IPS DF 6.9 (cell line): ENCODE results near the gene FLT1.

Source experiments
- DNase-seq: peaks from one replicate; pipeline ENCODE4 v3.0.0-alpha.2; 2013; ENCODE audit warnings: low read depth, low spot score
- H3K27ac ChIP-seq: one replicate; pipeline ENCODE4 v1.5.1; 2013; ENCODE audit warnings: low read length, control low read depth
- H3K27me3 ChIP-seq: 2 replicates; pipeline ENCODE4 v1.6.1; 2013; ENCODE audit warnings: mild to moderate bottlenecking, low read length; ENCODE audit not compliant: control insufficient read depth, insufficient read depth
- H3K36me3 ChIP-seq: 2 replicates; pipeline ENCODE4 v1.6.1; 2013; ENCODE audit warnings: low read length; ENCODE audit not compliant: control insufficient read depth, insufficient read depth
- H3K4me1 ChIP-seq: 2 replicates; pipeline ENCODE4 v1.6.1; 2013; ENCODE audit warnings: low read length; ENCODE audit not compliant: control insufficient read depth, insufficient read depth
- H3K4me3 ChIP-seq: 2 replicates; pipeline ENCODE4 v1.5.1; 2013; ENCODE audit warnings: mild to moderate bottlenecking, low read length
- H3K9me3 ChIP-seq: 2 replicates; pipeline ENCODE4 v1.6.1; 2013; ENCODE audit warnings: low read length, inconsistent platforms; ENCODE audit not compliant: control insufficient read depth, insufficient read depth
- WGBS: extraction: QIAGEN DNeasy Blood & Tissue Kit; methylation state at CpG from one replicate; pipeline ENCODE4 v1.1.7; 2013; ENCODE audit warnings: mixed read lengths, missing lambda C conversion rate; ENCODE audit not compliant: insufficient read length, insufficient coverage; 5-methylcytosine and 5-hydroxymethylcytosine counted together

Gene FLT1

GRCh38 chr13:28337166-28338005, 157.5 kb downstream of the FLT1 start:
- Histone ChIP-seq H3K27me3 (no peaks in the 10 kb centered on the region), H3K36me3 (no peaks in the 10 kb centered on the region; the same call in 1 of the 2 replicates), H3K4me3 (no peak overlapping the region), H3K4me1 (no peaks in the 10 kb centered on the region), H3K27ac (no peak overlapping the region), H3K9me3 (no peaks in the 10 kb centered on the region)
- DNase-seq: no peak
- no CpG with 5 or more reads among the region's 4 CpGs for WGBS

- no peaks in the 10 kb centered on the region for H3K9me3 ChIP-seq
- no peaks in the 10 kb centered on the region for H3K4me1 ChIP-seq
- H3K4me3 ChIP-seq: no peak overlapping the region
- no CpG with 5 or more reads among the region's 3 CpGs for WGBS
- H3K27ac ChIP-seq: no peak overlapping the region
- no peak for DNase-seq
- H3K27me3 ChIP-seq: no peaks in the 10 kb centered on the region
- H3K36me3 ChIP-seq: no peaks in the 10 kb centered on the region; the same call in 1 of the 2 replicates
Observed at GRCh38 chr13:28336193-28336657, 158.7 kb downstream of the FLT1 start.

DNA sequence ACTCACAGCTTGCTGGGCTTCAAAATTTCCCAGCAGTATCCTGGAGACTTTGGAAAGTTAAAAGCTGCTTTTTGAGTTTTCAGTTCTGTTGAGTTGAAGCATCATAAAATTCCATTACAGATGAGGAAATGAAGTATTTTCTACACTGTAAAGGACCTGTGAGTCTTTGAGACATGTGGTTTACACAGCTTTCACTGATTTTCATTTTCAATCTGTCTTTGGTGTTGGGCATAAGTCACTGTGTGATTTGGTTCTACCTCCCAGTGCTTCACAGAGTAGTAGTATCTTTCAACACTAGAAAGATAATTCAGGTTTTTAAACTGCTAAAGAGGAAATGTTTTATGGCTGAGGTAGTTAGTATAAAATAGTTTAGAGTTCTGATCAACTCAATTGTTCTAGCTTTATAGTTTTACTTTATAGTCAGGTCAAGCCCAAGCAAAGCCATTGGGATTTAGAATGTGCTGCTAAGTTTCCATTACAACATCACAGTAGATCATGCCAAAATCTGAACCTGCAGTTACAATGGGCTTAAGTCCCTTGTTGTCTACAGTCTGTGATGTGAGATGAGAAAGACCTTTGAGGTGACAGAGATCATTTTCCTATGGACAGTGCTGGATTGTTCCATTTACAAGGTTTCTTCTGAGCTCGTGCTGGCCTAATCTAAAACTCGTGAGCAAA, 161.6 kb downstream of the FLT1 start:
- Histone ChIP-seq H3K27ac (no peak overlapping the region), H3K4me1 (no peaks in the 10 kb centered on the region), H3K27me3 (no peaks in the 10 kb centered on the region), H3K4me3 (no peak overlapping the region), H3K9me3 (no peaks in the 10 kb centered on the region), H3K36me3 (peaks cover 3% of the 10 kb centered on the region; the same call in 1 of the 2 replicates)
- WGBS: no CpG with 5 or more reads among the region's 2 CpGs
- no peak for DNase-seq

- DNase-seq: no peak
- WGBS: no CpG with 5 or more reads among the region's 17 CpGs
- no peaks in the 10 kb centered on the region for H3K9me3 ChIP-seq
- no peak overlapping the region for H3K27ac ChIP-seq
- no peak overlapping the region for H3K4me3 ChIP-seq
- H3K27me3 ChIP-seq: no peaks in the 10 kb centered on the region
- H3K36me3 ChIP-seq: peaks cover 3% of the 10 kb centered on the region; the same call in 1 of the 2 replicates
- H3K4me1 ChIP-seq: no peaks in the 10 kb centered on the region; the same call in 1 of the 2 replicates
Observed at GRCh38 chr13:28329395-28330158, 165.4 kb downstream of the FLT1 start.

- no peaks in the 10 kb centered on the region for H3K27me3 ChIP-seq
- no peak for DNase-seq
- H3K27ac ChIP-seq: no peak overlapping the region
- H3K4me1 ChIP-seq: no peaks in the 10 kb centered on the region; the same call in 1 of the 2 replicates
- no peak overlapping the region for H3K4me3 ChIP-seq
- WGBS: no CpG with 5 or more reads among the region's 8 CpGs
- H3K36me3 ChIP-seq: peaks cover 3% of the 10 kb centered on the region; the same call in 1 of the 2 replicates
- no peaks in the 10 kb centered on the region for H3K9me3 ChIP-seq
Observed at GRCh38 chr13:28328271-28328607, 166.7 kb downstream of the FLT1 start.

DNA sequence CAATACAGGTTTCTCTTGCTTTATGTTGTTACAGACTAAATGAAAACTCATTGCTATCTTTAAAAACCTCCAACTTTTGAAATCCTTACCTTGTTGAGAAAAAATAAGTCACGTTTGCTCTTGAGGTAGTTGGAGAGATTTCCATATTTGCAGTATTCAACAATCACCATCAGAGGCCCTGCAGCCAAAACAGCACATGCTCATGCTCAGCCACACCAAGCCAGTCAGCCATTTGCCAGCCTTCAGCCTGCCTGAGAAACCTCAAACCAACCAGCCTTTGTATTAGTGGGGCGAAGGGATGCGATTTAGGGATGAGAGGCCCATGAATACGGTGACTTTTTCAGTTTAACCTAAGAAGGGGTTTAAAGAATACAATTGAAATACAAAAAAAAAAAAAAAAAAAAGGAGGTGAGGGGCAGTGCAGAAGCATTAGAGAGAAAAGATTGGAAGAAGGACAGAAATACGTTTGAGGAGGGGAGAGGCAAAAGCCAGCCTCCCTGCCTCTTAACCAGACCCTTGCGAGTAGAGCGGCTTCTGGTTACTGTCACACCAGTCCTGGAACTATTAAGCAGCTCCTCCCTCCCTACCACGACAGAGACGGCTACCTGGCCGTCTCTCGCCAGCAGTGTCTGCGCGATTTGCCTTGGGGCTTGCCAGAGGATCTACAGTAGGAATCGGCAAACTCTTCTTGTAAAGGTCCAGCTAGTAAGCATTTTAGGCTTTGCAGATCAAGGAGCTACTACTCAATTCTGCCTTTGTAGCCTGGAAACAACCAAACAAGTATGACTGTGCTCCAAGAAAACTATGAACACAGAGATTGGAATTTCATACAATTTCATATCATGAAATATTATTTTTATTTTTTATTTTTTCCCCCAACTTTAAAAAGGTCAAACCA, 167.3 kb downstream of the FLT1 start:
- no peaks in the 10 kb centered on the region; the same call in 1 of the 2 replicates for H3K4me1 ChIP-seq
- WGBS: no CpG with 5 or more reads among the region's 14 CpGs
- no peak for DNase-seq
- no peaks in the 10 kb centered on the region for H3K27me3 ChIP-seq
- no peak overlapping the region for H3K4me3 ChIP-seq
- H3K9me3 ChIP-seq: no peaks in the 10 kb centered on the region
- no peak overlapping the region for H3K27ac ChIP-seq
- peaks cover 3% of the 10 kb centered on the region; the same call in 1 of the 2 replicates for H3K36me3 ChIP-seq

DNA sequence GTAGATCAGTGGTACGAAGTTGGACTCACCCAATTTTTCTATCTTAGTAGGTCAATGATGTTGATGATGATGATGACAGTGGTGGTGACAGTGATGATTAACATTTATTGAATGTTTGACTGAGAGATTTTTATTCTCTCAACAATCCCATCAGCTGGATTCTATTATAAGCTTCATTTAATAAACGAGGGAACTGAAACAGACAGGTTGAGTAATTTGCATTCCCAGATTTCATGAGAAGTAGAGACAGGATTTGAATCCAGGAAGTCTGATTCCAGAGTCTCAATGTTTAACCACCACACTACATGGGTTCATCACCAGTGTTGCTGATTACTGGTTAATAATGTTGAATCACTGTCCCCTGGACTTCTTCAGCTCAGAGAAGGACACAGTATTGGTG, 168.9 kb downstream of the FLT1 start:
- Histone ChIP-seq H3K9me3 (no peaks in the 10 kb centered on the region), H3K36me3 (peaks cover 3% of the 10 kb centered on the region; the same call in 1 of the 2 replicates), H3K27me3 (no peaks in the 10 kb centered on the region), H3K4me3 (no peak overlapping the region), H3K27ac (no peak overlapping the region), H3K4me1 (no peaks in the 10 kb centered on the region; the same call in 1 of the 2 replicates)
- no peak for DNase-seq
- no CpG with 5 or more reads among the region's 2 CpGs for WGBS

- H3K27me3 ChIP-seq: no peaks in the 10 kb centered on the region
- H3K36me3 ChIP-seq: peaks cover 3% of the 10 kb centered on the region; the same call in 1 of the 2 replicates
- no CpG with 5 or more reads among the region's 2 CpGs for WGBS
- no peak overlapping the region for H3K27ac ChIP-seq
- no peak overlapping the region for H3K4me3 ChIP-seq
- no peak for DNase-seq
- no peaks in the 10 kb centered on the region for H3K9me3 ChIP-seq
- no peaks in the 10 kb centered on the region; the same call in 1 of the 2 replicates for H3K4me1 ChIP-seq
Observed at GRCh38 chr13:28325022-28325421, 169.9 kb downstream of the FLT1 start.

DNA sequence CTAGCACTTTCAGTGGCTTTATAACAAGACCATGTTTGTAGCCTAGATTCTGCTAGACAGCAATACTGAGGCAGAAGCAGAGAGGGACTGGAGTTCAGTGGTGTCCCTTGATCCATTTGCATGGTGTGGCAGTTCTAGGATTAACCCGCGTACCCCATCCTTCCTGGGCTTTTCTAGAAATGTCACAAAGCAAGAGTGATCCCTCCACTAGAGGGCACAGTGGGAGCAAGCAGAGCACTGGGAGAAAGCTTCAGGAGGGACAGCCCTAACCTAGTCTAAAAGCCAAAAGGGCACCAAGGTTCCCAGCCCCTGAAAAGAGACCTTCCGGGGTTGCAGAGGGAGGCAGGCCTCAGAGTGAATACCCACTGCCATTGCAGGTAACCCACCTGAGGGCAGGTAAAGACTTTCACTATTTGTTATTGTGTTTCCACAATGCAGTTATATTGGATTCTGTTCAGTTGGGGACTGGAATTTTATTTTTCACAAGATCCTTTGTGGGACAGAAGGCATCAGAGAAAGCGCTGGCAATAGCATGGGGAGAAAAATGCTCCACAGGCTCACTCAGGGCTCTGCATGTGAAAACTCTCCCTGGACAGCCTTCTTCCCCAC, 170.6 kb downstream of the FLT1 start:
- Histone ChIP-seq H3K27me3 (no peaks in the 10 kb centered on the region), H3K36me3 (no peaks in the 10 kb centered on the region), H3K4me3 (no peak overlapping the region), H3K9me3 (no peaks in the 10 kb centered on the region), H3K4me1 (no peaks in the 10 kb centered on the region; the same call in 1 of the 2 replicates), H3K27ac (no peak overlapping the region)
- DNase-seq: peak; percentile 84
- no CpG with 5 or more reads among the region's 4 CpGs for WGBS
